ENCODE measurements around the gene MAPK8IP3.

GRCh38 chr16:1674751-1675664 is 31.0 kb upstream of the MAPK8IP3 start:
- TF ChIP-seq CTCF (IDR thresholded peaks at IDR 0.05): no peak
- no peak for TF ChIP-seq POLR2A (IDR thresholded peaks at IDR 0.05)

All from adrenal gland (tissue), 5 donors.